Bronchial epithelial cell (primary cell): Measurements from ENCODE around the gene ADAMTS10. TPM values are rescaled to one million over a fixed set of nuclear protein-coding genes. Genes with fewer than 3 reads are reported as not detected.

Source experiments
- DNase-seq: peaks from one replicate; pipeline ENCODE4 v3.0.0-alpha.2; 2010; ENCODE audit warnings: low read depth
- FAIRE-seq: peaks from 2 replicates; lab custom pipeline; 2011; peaks lifted over from hg19 to GRCh38; lab: Jason Lieb, UNC
- H3K27me3 ChIP-seq: 2 replicates; pipeline ENCODE4 v1.5.1; 2011; ENCODE audit warnings: low read length; ENCODE audit not compliant: control insufficient read depth, insufficient read depth
- H3K36me3 ChIP-seq: 2 replicates; pipeline ENCODE4 v1.5.1; 2011; ENCODE audit warnings: low read length; ENCODE audit not compliant: control insufficient read depth, insufficient read depth
- H3K4me3 ChIP-seq: 2 replicates; pipeline ENCODE4 v1.5.1; 2011; ENCODE audit warnings: mild to moderate bottlenecking, low read depth, low read length, control low read depth
- total RNA-seq: library from RNA; depleted of rRNA; stranded (reverse); fragments of >200 nt; gene quantifications from 2 replicates; pipeline ENCODE4 v1.2.1, GENCODE V29; 2014
- TF ChIP-seq, protein P1 (sequence below): IDR thresholded peaks from 2 replicates; pipeline ENCODE4 v1.5.1; 2011; ENCODE audit warnings: mild to moderate bottlenecking, moderate library complexity, low read length, control low read depth, inconsistent platforms; ENCODE audit not compliant: insufficient read depth, severe bottlenecking

The ADAMTS10 gene
- total RNA-seq, 1 donor from 2014 or later: not detected

DNA sequence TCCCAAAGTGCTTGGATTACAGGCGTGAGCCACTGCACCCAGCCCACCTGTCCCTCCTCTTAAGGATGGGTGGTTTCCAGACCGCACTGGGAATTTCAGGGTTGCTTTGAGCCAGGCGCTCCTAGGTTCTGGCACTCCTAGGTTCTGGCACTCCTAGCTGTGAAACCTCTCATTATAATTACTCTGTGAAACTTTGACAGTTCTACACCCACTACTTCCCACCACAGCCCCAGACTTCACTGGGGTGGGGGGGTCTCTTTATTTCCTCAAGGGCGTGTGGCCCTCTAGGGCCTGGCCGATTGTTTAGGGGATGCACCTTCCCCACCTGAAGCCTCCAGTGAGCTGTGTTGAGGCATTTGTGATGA is 2.3 kb upstream of the ADAMTS10 start:
- no peak for FAIRE-seq
- Histone ChIP-seq H3K27me3 (peaks cover 5% of the 10 kb centered on the region), H3K4me3 (no peak overlapping the region), H3K36me3 (no peaks in the 10 kb centered on the region)
- TF ChIP-seq, protein P1, sequence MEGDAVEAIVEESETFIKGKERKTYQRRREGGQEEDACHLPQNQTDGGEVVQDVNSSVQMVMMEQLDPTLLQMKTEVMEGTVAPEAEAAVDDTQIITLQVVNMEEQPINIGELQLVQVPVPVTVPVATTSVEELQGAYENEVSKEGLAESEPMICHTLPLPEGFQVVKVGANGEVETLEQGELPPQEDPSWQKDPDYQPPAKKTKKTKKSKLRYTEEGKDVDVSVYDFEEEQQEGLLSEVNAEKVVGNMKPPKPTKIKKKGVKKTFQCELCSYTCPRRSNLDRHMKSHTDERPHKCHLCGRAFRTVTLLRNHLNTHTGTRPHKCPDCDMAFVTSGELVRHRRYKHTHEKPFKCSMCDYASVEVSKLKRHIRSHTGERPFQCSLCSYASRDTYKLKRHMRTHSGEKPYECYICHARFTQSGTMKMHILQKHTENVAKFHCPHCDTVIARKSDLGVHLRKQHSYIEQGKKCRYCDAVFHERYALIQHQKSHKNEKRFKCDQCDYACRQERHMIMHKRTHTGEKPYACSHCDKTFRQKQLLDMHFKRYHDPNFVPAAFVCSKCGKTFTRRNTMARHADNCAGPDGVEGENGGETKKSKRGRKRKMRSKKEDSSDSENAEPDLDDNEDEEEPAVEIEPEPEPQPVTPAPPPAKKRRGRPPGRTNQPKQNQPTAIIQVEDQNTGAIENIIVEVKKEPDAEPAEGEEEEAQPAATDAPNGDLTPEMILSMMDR: no peak
- DNase-seq: no peak

GRCh38 chr19:8611877-8612806 is 1.6 kb upstream of the ADAMTS10 start:
- peaks cover 5% of the 10 kb centered on the region for H3K27me3 ChIP-seq
- DNase-seq (no peak), FAIRE-seq (no peak)
- H3K36me3 ChIP-seq: no peaks in the 10 kb centered on the region
- no peak overlapping the region for H3K4me3 ChIP-seq
- TF ChIP-seq, protein P1: no peak

- no peak for DNase-seq
- TF ChIP-seq, protein P1: no peak
- no peak for FAIRE-seq
- no peak overlapping the region for H3K4me3 ChIP-seq
- no peaks in the 10 kb centered on the region for H3K36me3 ChIP-seq
- peaks cover 5% of the 10 kb centered on the region for H3K27me3 ChIP-seq
These were observed 919 bp upstream of the ADAMTS10 start for GRCh38 chr19:8611391-8611876.

- Histone ChIP-seq H3K27me3 (peaks cover 5% of the 10 kb centered on the region), H3K4me3 (no peak overlapping the region), H3K36me3 (no peaks in the 10 kb centered on the region)
- TF ChIP-seq, protein P1: no peak
- DNase-seq: no peak
- FAIRE-seq: no peak
These were observed 403 bp upstream of the ADAMTS10 start for GRCh38 chr19:8610936-8611300.

DNA sequence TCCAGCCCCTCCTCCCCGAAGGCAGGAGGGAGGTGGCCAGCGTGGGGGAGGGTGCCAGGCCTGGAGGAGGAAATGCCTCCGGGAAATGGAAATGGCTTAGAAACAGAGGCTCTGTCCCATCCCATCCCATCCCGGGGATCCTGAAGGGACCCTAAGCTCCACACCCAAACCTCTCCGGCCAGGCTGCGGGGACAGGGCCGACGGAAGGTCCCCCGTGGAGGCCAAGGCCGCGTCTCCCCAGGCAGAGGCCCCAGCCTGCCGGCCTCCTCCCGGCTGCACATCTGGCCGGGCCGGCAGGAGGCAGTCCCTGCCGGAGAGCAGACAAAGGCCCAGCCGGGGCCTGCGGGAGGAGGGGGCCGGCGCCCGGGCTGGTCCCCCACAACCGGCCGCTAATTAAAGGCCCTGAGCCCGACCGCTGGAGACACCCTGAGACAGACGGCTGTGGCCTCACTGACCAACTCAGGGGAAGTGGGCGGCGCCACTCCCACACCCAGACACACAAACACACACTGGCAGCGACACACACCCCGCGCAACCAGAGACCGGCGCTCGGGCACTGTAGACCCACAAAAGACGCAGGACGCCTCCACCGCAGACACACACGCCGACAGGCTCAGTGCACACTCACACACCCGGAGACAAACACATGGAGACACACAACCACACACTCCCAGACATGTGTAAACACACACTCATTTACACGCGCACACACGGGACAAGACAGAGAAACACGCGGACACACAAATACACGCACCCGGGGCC is 1.1 kb downstream of the ADAMTS10 start:
- FAIRE-seq (no peak), DNase-seq (no peak)
- H3K27me3 ChIP-seq: peaks cover 5% of the 10 kb centered on the region
- no peaks in the 10 kb centered on the region for H3K36me3 ChIP-seq
- H3K4me3 ChIP-seq: no peak overlapping the region
- TF ChIP-seq, protein P1: no peak
